Liver (tissue), 3 donors: Measurements from ENCODE around the gene L3MBTL1.

Experiments used
- CTCF ChIP-seq: fragments of 150-350 bp; IDR thresholded peaks from 2 replicates; pipeline ENCODE4 v1.5.1; 2017; ENCODE audit warnings: improper control_type of control experiment, low read depth, low read length; ENCODE audit not compliant: missing input control
- GABPA ChIP-seq, 2 donors: IDR thresholded peaks in 1 of 2; conservative IDR thresholded peaks in 1 of 2; 2 replicates each; pipeline ENCODE4 v1.6.1; 2016; ENCODE audit warnings: antibody characterized with exemption in 2 of 2, mild to moderate bottlenecking in 1 of 2, moderate library complexity in 1 of 2
- JUND ChIP-seq, 2 donors: IDR thresholded peaks; 2 replicates each; pipeline ENCODE4 v1.6.1; 2016; ENCODE audit warnings: antibody characterized with exemption in 2 of 2
- RAD21 ChIP-seq, 2 donors: IDR thresholded peaks; 2 replicates each; pipeline ENCODE4 v1.6.1; 2016; ENCODE audit warnings: antibody characterized with exemption in 2 of 2, mild to moderate bottlenecking in 2 of 2
- TAF1 ChIP-seq: conservative IDR thresholded peaks from 2 replicates; pipeline ENCODE4 v1.6.1; 2016; ENCODE audit warnings: antibody characterized with exemption, mild to moderate bottlenecking
- ZBTB33 ChIP-seq: IDR thresholded peaks from 2 replicates; pipeline ENCODE4 v1.6.1; 2016; ENCODE audit warnings: antibody characterized with exemption
- donor health status: healthy.
- donor health status: healthy.

GRCh38 chr20:43543138-43543537 lies 35.6 kb downstream of the L3MBTL1 start:
- TF ChIP-seq GABPA (IDR thresholded peaks at IDR 0.05 in 1 of 2, conservative IDR thresholded peaks at IDR 0.05 in 1 of 2) (no peak), CTCF (no peak), JUND (IDR thresholded peaks at IDR 0.05) (no peak), RAD21 (IDR thresholded peaks at IDR 0.05) (no peak), ZBTB33 (no peak), TAF1 (no peak)
